ENCODE results near the gene VPS39.
"Not testable (repeated sequence)": the region's sequence is repeated elsewhere in the genome, so short reads cannot be mapped to it uniquely, and the experiment has no call there.

The VPS39 gene

GRCh38 chr15:42231088-42231487 lies 23.0 kb upstream of the VPS39 start:
- H3K4me2 ChIP-seq (ENCODE audit: insufficient read depth, low read length) = no peak overlapping the region
- TF ChIP-seq CTCF (IDR thresholded peaks at IDR 0.05; ENCODE audit: borderline replicate concordance, extremely low read depth, low read length, poor library complexity, severe bottlenecking) (no peak), EZH2 (IDR thresholded peaks at IDR 0.05; ENCODE audit: borderline replicate concordance, low read depth, low read length, severe bottlenecking) (no peak)
- no peak for DNase-seq
- no peak for ATAC-seq (ENCODE audit: insufficient read depth, low read depth)
- H3K9ac ChIP-seq (ENCODE audit: low read depth, low read length) = no peak overlapping the region
- peaks cover 60% of the 10 kb centered on the region for H3K36me3 ChIP-seq (ENCODE audit: insufficient read depth, low read length)
- no peaks in the 10 kb centered on the region for H3K79me2 ChIP-seq (ENCODE audit: insufficient read depth, low read length)
- no peaks in the 10 kb centered on the region for H3K4me1 ChIP-seq (ENCODE audit: insufficient read depth, low read length)
- no peak overlapping the region for H3K4me3 ChIP-seq (ENCODE audit: low read depth in 1 of 2, low read length in 2 of 2)
- no peaks in the 10 kb centered on the region for H3K9me3 ChIP-seq (ENCODE audit: insufficient read depth, low read length, severe bottlenecking)
- no peaks in the 10 kb centered on the region for H4K20me1 ChIP-seq (ENCODE audit: insufficient read depth, low read length)
- H3K27ac ChIP-seq (ENCODE audit: low read length) = no peak overlapping the region
- H3K27me3 ChIP-seq (ENCODE audit: insufficient read depth, low read length, poor library complexity) = no peaks in the 10 kb centered on the region
- no peak overlapping the region for H2AFZ ChIP-seq (ENCODE audit: low read depth, low read length)

DNA sequence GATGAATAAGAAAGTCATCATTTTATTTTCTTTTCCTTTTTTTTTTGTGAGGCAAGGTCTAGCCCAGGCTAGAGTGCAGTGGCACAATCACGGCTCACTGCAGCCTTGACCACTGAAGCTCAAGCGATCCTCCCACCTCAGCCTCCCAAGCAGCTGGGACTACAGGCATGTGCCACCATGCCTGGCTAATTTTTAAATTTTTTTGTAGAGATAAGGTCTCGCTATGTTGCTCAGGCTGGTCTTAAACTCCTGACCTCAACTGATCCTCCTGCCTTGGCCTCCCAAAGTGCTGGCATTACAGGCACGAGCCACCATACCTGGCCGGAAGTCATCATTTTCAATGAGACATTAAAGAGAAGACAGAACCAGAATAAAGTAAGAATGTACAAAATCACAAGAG lies 20.9 kb upstream of the VPS39 start:
- DNase-seq; H3K79me2 ChIP-seq (ENCODE audit: insufficient read depth, low read length); H3K4me1 ChIP-seq (ENCODE audit: insufficient read depth, low read length); H2AFZ ChIP-seq (ENCODE audit: low read depth, low read length); H3K4me2 ChIP-seq (ENCODE audit: insufficient read depth, low read length); H3K4me3 ChIP-seq (ENCODE audit: low read depth in 1 of 2, low read length in 2 of 2); H3K9me3 ChIP-seq (ENCODE audit: insufficient read depth, low read length, severe bottlenecking); H3K27me3 ChIP-seq (ENCODE audit: insufficient read depth, low read length, poor library complexity); H4K20me1 ChIP-seq (ENCODE audit: insufficient read depth, low read length); ATAC-seq (ENCODE audit: insufficient read depth, low read depth); H3K27ac ChIP-seq (ENCODE audit: low read length); H3K9ac ChIP-seq (ENCODE audit: low read depth, low read length): not testable (repeated sequence)
- H3K36me3 ChIP-seq (ENCODE audit: insufficient read depth, low read length) = peaks cover 63% of the 10 kb centered on the region

- no peaks in the 10 kb centered on the region for H3K27me3 ChIP-seq (ENCODE audit: insufficient read depth, low read length, poor library complexity)
- H3K4me1 ChIP-seq (ENCODE audit: insufficient read depth, low read length) = no peaks in the 10 kb centered on the region
- ATAC-seq (ENCODE audit: insufficient read depth, low read depth) = no peak
- no peak overlapping the region for H2AFZ ChIP-seq (ENCODE audit: low read depth, low read length)
- peaks cover 63% of the 10 kb centered on the region for H3K36me3 ChIP-seq (ENCODE audit: insufficient read depth, low read length)
- H3K4me2 ChIP-seq (ENCODE audit: insufficient read depth, low read length) = no peak overlapping the region
- H3K9me3 ChIP-seq (ENCODE audit: insufficient read depth, low read length, severe bottlenecking) = no peaks in the 10 kb centered on the region
- H3K27ac ChIP-seq (ENCODE audit: low read length) = no peak overlapping the region
- TF ChIP-seq EZH2 (IDR thresholded peaks at IDR 0.05; ENCODE audit: borderline replicate concordance, low read depth, low read length, severe bottlenecking) (no peak), CTCF (IDR thresholded peaks at IDR 0.05; ENCODE audit: borderline replicate concordance, extremely low read depth, low read length, poor library complexity, severe bottlenecking) (no peak)
- H4K20me1 ChIP-seq (ENCODE audit: insufficient read depth, low read length) = no peaks in the 10 kb centered on the region
- no peaks in the 10 kb centered on the region for H3K79me2 ChIP-seq (ENCODE audit: insufficient read depth, low read length)
- H3K9ac ChIP-seq (ENCODE audit: low read depth, low read length) = no peak overlapping the region
- H3K4me3 ChIP-seq (ENCODE audit: low read depth in 1 of 2, low read length in 2 of 2) = no peak overlapping the region
- DNase-seq = no peak
Measured at GRCh38 chr15:42228036-42228435, 19.9 kb upstream of the VPS39 start.

GRCh38 chr15:42226648-42227047 lies 18.5 kb upstream of the VPS39 start:
- no peak overlapping the region for H2AFZ ChIP-seq (ENCODE audit: low read depth, low read length)
- H3K27me3 ChIP-seq (ENCODE audit: insufficient read depth, low read length, poor library complexity) = no peaks in the 10 kb centered on the region
- H3K9ac ChIP-seq (ENCODE audit: low read depth, low read length) = no peak overlapping the region
- peaks cover 64% of the 10 kb centered on the region for H3K36me3 ChIP-seq (ENCODE audit: insufficient read depth, low read length)
- no peak overlapping the region for H3K4me2 ChIP-seq (ENCODE audit: insufficient read depth, low read length)
- TF ChIP-seq CTCF (IDR thresholded peaks at IDR 0.05; ENCODE audit: borderline replicate concordance, extremely low read depth, low read length, poor library complexity, severe bottlenecking) (no peak), EZH2 (IDR thresholded peaks at IDR 0.05; ENCODE audit: borderline replicate concordance, low read depth, low read length, severe bottlenecking) (no peak)
- ATAC-seq (ENCODE audit: insufficient read depth, low read depth) = no peak
- no peaks in the 10 kb centered on the region for H3K4me1 ChIP-seq (ENCODE audit: insufficient read depth, low read length)
- no peaks in the 10 kb centered on the region for H3K79me2 ChIP-seq (ENCODE audit: insufficient read depth, low read length)
- no peak overlapping the region for H3K27ac ChIP-seq (ENCODE audit: low read length)
- no peaks in the 10 kb centered on the region for H3K9me3 ChIP-seq (ENCODE audit: insufficient read depth, low read length, severe bottlenecking)
- H3K4me3 ChIP-seq (ENCODE audit: low read depth in 1 of 2, low read length in 2 of 2) = no peak overlapping the region
- DNase-seq = no peak
- H4K20me1 ChIP-seq (ENCODE audit: insufficient read depth, low read length) = no peaks in the 10 kb centered on the region

Measured in DND-41 (cell line).